GM19240 (cell line): ENCODE data around the gene RRAGD.

Experiments
- DNase-seq: peaks from one replicate; pipeline ENCODE4 v3.0.0; 2011; ENCODE audit warnings: low spot score; ENCODE audit not compliant: insufficient read length

The RRAGD gene

DNA sequence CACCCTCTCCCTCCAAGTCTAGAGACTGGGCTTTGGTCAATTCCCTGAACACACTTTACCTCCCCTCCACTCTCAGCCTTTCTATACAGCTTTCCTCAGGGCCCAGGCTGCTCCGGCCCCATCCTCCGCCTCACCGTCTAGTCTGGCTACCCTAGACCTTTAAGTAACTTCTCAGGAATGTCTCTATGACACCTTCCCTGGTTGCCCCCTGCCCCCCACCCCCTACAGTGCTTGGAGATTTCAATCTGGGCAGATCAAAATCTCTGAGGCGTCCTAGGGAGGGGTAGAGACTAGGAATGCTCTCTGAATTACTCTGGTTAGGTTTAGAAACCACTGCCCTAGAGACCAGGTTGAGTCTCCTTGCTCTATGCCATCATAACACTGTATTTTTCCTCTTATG lies 65.6 kb downstream of the RRAGD start:
- DNase-seq = no peak

DNA sequence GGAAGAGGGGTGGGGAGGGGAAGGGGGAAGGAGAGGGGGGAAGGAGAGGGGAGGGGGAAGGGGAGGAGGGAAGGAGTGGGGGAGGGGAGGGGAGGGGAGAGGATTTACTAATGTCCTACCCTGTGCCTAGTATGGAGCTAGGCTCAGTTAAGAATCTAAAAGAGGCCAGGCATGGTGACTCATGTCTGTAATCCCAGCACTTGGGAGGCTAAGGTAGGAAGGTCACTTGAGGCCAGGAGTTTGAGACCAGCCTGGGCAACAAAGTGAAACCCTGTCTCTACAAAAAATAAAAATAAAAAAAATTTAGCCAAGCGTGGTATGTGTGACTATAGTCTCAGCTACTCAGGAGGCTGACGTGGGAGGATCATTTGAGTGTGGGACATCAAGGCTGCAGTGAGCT lies 72.5 kb downstream of the RRAGD start:
- DNase-seq = no peak

DNA sequence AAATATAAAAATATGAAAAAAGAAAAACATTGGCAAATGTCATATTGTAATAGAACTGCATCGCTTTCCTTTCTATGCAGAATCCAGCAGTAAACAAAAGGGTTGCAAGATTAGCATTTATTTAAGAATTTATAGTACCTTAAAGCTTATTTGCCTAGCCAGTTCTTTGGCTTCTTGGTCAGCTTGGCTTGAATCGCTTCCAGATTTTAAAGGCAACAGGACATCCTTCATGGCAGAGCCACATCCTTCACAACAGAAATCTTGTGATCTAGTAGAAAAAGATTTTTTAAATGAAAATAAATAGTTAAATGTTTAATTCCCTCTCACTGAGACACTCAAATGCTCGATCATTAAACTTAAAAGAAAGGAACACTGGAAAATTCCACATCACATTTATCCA lies 76.9 kb downstream of the RRAGD start:
- DNase-seq = no peak

DNA sequence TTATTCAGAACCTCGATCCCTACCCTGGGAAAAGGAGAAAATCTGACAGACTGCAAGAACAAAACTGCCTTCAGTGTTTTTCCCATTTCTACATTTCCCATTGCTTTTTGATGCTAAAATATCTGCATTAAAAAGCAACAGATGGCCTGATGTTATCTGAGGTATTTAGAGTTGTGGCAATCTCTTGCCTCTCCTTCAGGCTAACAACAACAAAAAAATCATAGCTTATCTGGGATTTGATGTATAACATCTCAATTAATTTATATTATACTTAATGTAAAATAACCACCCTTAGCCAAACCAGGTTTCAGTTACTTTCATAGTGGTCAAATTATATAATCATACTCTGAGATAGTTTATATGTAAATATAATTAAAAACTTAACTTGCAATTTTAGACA lies 81.2 kb downstream of the RRAGD start:
- no peak for DNase-seq

DNA sequence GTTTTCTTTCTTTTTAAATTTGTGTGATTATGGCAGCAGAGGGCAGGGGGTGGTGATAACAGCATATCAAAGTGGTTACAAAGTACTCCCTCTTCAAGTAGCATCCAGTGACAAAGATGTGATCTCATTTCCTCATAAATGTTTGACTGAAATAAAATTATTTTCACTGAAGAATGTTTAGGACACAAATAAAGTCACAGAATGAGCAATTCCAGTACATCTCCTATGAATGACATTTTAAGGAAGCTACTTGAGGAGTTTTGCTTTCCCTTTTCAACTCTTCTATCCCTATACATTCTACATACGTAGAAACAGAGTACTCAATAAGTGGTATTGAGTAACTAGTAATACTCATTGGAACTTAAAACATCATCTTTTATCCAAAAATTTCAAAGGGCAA lies 83.1 kb downstream of the RRAGD start:
- DNase-seq = no peak

DNA sequence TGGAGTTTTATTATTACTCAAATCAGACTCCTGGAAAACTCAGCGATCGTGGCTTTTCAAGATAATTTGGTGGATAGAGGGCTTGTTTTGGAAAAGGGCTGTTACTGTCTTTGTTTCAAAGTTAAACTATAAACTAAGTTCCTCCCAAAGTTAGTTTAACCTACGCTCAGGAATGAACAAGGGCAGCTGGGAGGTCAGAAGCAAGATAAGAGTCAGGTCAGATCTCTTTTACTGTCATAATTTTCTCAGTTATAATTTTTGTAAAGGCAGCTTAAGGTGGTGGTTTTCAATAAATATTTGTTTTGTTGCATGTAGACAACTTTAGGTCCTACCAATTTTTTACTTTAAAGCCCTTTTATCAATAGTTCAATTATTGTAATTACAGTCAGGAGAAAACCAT lies 87.8 kb downstream of the RRAGD start:
- no peak for DNase-seq

DNA sequence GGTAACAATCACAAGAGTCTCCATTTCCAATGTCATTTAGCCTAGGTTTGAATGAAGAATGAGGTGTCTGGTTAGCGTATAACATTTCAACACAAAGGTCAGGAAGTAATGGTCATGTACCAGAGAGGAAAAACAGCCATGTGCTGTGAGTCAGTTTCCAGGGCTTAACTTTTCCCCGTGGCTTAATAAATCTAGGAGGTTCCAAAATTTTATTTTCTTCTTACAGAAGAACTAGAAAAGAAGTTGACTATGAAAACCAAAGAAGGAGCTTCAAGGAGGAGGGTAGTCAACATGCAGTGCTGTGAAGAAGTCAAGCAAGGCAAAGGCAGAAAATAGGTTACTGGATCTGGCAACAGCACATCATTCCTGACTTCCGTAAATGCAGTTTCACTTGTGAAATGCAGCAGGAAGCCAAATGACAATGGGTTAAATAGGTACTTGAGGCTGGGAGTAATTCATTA lies 88.5 kb downstream of the RRAGD start:
- no peak for DNase-seq

DNA sequence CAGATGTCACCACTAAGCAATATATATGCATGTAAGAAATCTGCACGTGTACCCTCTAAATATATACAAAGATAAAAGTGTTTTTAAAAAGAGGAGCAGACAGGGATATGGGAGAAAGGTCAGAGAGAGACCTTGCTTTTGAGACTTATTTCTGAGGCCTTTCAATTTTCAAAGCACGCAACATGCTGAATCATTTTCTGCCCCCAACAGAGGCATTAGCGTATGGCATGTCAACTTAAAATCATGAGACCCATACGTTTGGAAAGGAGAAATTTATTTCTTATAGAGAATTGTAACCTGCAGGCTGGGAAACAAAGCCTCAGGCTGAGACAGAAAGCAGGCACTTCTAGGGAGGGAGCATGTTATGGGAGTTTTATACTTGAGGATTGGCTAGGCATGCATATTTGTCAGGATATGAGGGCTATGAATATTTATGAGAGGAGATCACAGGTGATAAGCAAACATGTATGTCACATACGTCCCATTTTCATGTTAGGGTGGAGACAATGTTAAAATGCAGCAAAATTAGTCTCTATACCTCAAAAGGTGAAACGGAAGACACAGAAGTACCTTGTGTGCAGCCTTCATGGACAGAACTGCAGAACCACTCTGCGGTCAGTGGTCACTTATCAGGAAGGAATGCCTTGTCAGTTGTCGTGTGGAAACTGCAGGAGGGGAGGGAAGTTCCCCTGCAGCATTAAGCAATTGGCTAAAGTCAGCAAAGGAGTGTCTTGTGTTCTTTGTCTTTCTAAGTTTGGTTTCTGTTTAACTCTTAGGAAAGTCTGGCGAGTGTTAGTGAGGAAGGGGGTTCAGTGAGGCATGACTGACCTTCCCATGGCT lies 90.7 kb downstream of the RRAGD start:
- no peak for DNase-seq

DNA sequence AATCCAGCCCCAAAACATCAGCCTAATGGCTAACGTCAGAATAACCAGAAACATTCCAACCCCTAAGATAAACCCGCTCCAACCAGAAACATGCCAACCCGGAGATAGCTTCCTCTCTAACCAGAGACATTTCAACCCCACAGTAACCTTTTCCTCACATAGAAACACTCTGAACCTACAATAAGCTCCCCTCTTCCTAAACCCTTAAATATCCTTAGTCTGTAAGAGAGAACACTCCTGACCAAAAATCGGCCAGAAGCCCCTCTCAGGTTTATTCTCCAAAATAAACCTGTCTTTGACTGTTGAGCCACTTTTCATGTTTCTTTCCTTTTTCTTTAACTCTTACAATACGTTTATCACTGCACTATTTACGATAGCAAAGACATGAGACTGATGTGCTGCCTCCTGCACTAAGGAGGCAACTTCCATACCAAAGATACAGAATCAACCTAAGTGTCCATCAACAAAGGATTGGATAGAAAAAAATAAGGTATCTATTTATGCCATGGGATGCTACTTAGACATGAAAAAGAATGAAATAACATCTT lies 92.0 kb downstream of the RRAGD start:
- DNase-seq = no peak

DNA sequence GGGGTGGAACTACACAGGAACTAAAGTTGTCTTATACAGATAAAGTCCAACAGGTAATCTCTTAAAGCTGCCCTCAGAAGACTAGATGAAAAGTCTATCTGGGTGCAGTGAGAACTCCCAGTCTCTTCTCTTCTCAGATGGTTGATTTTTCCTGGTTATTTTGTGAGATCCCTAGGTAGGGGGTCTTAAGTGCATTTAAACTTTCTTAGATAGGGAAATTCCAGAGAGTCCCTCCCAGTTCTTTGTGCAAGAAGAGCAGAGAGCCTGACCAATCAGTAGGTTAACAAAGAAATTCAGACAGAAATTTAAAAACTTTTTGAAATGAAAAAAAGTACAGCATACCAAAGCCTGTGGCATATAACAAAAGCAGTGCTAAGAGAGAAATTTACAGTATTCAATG lies 95.0 kb downstream of the RRAGD start:
- DNase-seq = no peak

DNA sequence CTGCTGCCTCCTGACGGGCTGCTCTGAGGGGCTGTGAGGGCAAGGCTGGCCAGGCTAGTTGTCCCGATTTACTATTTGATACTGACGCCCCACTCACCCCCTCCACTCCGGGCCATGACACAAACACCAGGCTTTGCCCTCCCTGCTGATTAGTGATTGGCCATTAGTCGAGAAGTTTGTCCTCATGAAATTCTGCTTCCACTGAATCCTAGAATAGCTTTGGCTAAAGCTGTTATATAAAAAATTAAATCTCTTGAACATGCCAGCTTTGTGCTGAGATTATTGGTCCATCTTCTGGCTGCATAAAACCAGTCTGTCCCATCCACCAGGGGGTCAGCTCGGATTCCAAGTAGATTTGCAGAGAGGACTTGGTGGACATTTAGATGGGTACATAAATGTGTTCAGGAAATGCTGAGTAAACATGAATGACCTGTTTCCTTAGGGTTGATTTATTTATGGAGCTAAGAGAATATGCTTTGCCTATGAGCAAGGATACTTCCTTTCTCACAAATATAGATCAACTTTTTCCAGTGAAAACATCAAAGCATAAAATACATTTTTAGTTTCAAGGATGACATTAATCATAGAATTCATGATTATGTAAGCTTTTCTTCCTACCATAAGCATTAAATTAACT lies 96.7 kb downstream of the RRAGD start, which contains the start of gene GABRR2:
Gene GABRR2, minus strand, starts transcription at position 51 of the 637 bp plus-strand sequence. CDS start 134 bp downstream, outside the sequence.
- no peak for DNase-seq

DNA sequence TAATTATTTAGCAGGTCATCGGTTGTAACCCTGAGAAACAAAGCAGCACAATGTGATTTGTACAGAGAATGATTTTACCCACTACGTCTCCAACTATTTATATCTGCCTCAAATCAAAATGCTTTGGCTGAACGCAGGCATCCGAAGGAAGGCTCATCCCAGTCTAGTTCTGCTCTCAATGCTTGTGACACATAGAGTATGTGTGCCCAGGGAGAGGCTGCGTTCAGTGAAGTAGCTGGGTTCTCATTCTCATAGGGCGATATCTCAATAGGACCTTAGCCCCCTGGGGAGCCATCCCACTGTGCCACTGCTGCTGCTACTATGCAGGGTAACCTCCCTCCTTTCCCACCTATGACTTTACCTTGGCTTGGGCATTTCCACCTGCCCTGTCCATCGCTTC lies 97.4 kb downstream of the RRAGD start:
- no peak for DNase-seq
